A549 (cell line): ENCODE measurements around the gene GNAT3. TPM values are rescaled to one million over a fixed set of nuclear protein-coding genes. Genes with fewer than 3 reads are reported as not detected.

ENCODE experiments used
- ATAC-seq, 2 experiments: fragments of 200-7000 bp in 1 of 2; fragments of >200 bp in 1 of 2; cut with Nextera tagmentation in 1 of 2; cut with Tn5 transposase in 1 of 2; 3 replicates each; pipeline versions ENCODE4 v1.8.0 to v1.9.1; 2018 to 2020; ENCODE audit warnings: mild to moderate bottlenecking in 1 of 2, moderate library complexity in 1 of 2
- CTCF ChIA-PET: fragments of 300-600 bp; sonication (Branson Sonifier 250); formaldehyde crosslinking; extraction: SDS; loops from one replicate; lab custom pipeline; 2021; ENCODE audit warnings: antibody characterized with exemption, inconsistent platforms; lab: Yijun Ruan, JAX
- POLR2A ChIA-PET: fragments of 350-600 bp; formaldehyde crosslinking; extraction: SDS; loops from one replicate; lab custom pipeline; 2021; ENCODE audit warnings: antibody characterized with exemption, inconsistent platforms; lab: Yijun Ruan, JAX
- DNase-seq, 2 experiments: peaks; one replicate each; pipeline versions ENCODE4 v3.0.0 to v3.0.0-alpha.2; 2011 to 2016; ENCODE audit warnings: low read depth in 1 of 2, low spot score in 1 of 2
- FAIRE-seq: peaks from 2 replicates; lab custom pipeline; 2011; peaks lifted over from hg19 to GRCh38; lab: Jason Lieb, UNC
- H3K27ac ChIP-seq, 2 experiments: fragments of >200 bp; sonication (Bioruptor Twin); formaldehyde crosslinking; 3 replicates each; pipeline ENCODE4 v1.5.1; 2016 to 2017
- H3K4me1 ChIP-seq: fragments of >200 bp; sonication (Bioruptor Twin); formaldehyde crosslinking; 3 replicates; pipeline ENCODE4 v1.6.1; 2016
- H3K4me2 ChIP-seq: fragments of >200 bp; sonication (Bioruptor Twin); formaldehyde crosslinking; 3 replicates; pipeline ENCODE4 v1.6.1; 2016
- H3K4me3 ChIP-seq: fragments of >200 bp; sonication (Bioruptor Twin); formaldehyde crosslinking; 3 replicates; pipeline ENCODE4 v1.5.1; 2016
- H3K9me3 ChIP-seq: fragments of >200 bp; sonication (Bioruptor Twin); formaldehyde crosslinking; 3 replicates; pipeline ENCODE4 v1.6.1; 2016
- CBX2 ChIP-seq: fragments of 200-600 bp; sonication (generic); IDR thresholded peaks from 2 replicates; pipeline ENCODE4 v1.6.1; 2016; ENCODE audit warnings: low read depth, mild to moderate bottlenecking, borderline replicate concordance
- CEBPB ChIP-seq, 2 experiments: fragments of >200 bp in 1 of 2; sonication (Bioruptor Twin) in 1 of 2; formaldehyde crosslinking in 1 of 2; IDR thresholded peaks; 2 replicates each; pipeline ENCODE4 v1.6.1; 2012 to 2016
- CHD2 ChIP-seq: fragments of 150-350 bp; IDR thresholded peaks from 2 replicates; pipeline ENCODE4 v1.6.1; 2014; ENCODE audit warnings: low read length; ENCODE audit not compliant: partially characterized antibody
- EP300 ChIP-seq, 2 experiments: fragments of >200 bp; sonication (Bioruptor Twin); formaldehyde crosslinking; IDR thresholded peaks; 2 replicates in 1 of 2; 3 replicates in 1 of 2; pipeline ENCODE4 v1.6.1; 2016 to 2017
- ESRRA ChIP-seq: fragments of 150-350 bp; IDR thresholded peaks from 2 replicates; pipeline ENCODE4 v1.6.1; 2014; ENCODE audit warnings: mild to moderate bottlenecking, low read length, borderline replicate concordance
- FOSL2 ChIP-seq, 2 experiments: fragments of 450-650 bp in 1 of 2; fragments of >200 bp in 1 of 2; sonication (Bioruptor Twin) in 1 of 2; formaldehyde crosslinking; IDR thresholded peaks; 2 replicates each; pipeline versions ENCODE4 v1.5.0 to v1.6.1; 2016 to 2020; ENCODE audit warnings: mild to moderate bottlenecking in 1 of 2, moderate library complexity in 1 of 2
- FOXS1 ChIP-seq: fragments of 250-450 bp; sonication (Bioruptor Pico); IDR thresholded peaks from 2 replicates; pipeline ENCODE4 v1.5.0; 2020; ENCODE audit warnings: mild to moderate bottlenecking, moderate library complexity
- HEYL ChIP-seq: fragments of 250-450 bp; sonication (Bioruptor Pico); IDR thresholded peaks from 2 replicates; pipeline ENCODE4 v1.8.0; 2021; ENCODE audit warnings: mild to moderate bottlenecking, moderate library complexity
- HMGXB4 ChIP-seq: fragments of 250-450 bp; sonication (Bioruptor Pico); IDR thresholded peaks from 2 replicates; pipeline ENCODE4 v1.5.0; 2021; ENCODE audit warnings: mild to moderate bottlenecking, moderate library complexity, borderline replicate concordance
- JUN ChIP-seq, 2 experiments: fragments of >200 bp; sonication (Bioruptor Twin); formaldehyde crosslinking; IDR thresholded peaks; 2 replicates in 1 of 2; 3 replicates in 1 of 2; pipeline ENCODE4 v1.6.1; 2016 to 2017
- JUNB ChIP-seq: fragments of >200 bp; sonication (Bioruptor Twin); formaldehyde crosslinking; IDR thresholded peaks from 2 replicates; pipeline ENCODE4 v1.6.1; 2016
- MAFK ChIP-seq: fragments of 450-650 bp; IDR thresholded peaks from 2 replicates; pipeline ENCODE4 v1.6.1; 2014; ENCODE audit not compliant: partially characterized antibody
- MAZ ChIP-seq: fragments of 150-350 bp; IDR thresholded peaks from 2 replicates; pipeline ENCODE4 v1.6.1; 2014; ENCODE audit warnings: antibody characterized with exemption, low read depth, low read length, borderline replicate concordance
- POLR2A ChIP-seq: IDR thresholded peaks from 2 replicates; pipeline ENCODE4 v1.6.1; 2012; ENCODE audit warnings: mild to moderate bottlenecking, low read length
- RFX5 ChIP-seq: fragments of 450-650 bp; IDR thresholded peaks from 2 replicates; pipeline ENCODE4 v1.7.1; 2014; ENCODE audit warnings: antibody characterized with exemption, mild to moderate bottlenecking, moderate library complexity
- RNF2 ChIP-seq: fragments of 200-600 bp; sonication (generic); IDR thresholded peaks from 2 replicates; pipeline ENCODE4 v1.6.1; 2016; ENCODE audit warnings: low read depth, mild to moderate bottlenecking, antibody characterized with exemption, moderate library complexity, borderline replicate concordance
- SMC3 ChIP-seq: fragments of >200 bp; sonication (Bioruptor Twin); formaldehyde crosslinking; IDR thresholded peaks from 3 replicates; pipeline ENCODE4 v1.6.1; 2018; ENCODE audit warnings: inconsistent platforms
- TFCP2L1 ChIP-seq: fragments of 250-450 bp; sonication (Bioruptor Pico); IDR thresholded peaks from 2 replicates; pipeline ENCODE4 v1.5.0; 2021; ENCODE audit warnings: mild to moderate bottlenecking
- USF2 ChIP-seq: fragments of 450-650 bp; IDR thresholded peaks from 2 replicates; pipeline ENCODE4 v1.6.1; 2014; ENCODE audit warnings: antibody characterized with exemption
- ZFP36 ChIP-seq: fragments of 450-650 bp; IDR thresholded peaks from 2 replicates; pipeline ENCODE4 v1.6.1; 2014; ENCODE audit warnings: borderline replicate concordance; ENCODE audit not compliant: partially characterized antibody
- ZSCAN20 ChIP-seq: fragments of 250-450 bp; sonication (Bioruptor Pico); IDR thresholded peaks from 2 replicates; pipeline ENCODE4 v1.8.0; 2022; ENCODE audit warnings: mild to moderate bottlenecking, moderate library complexity
- WGBS: methylation state at CpG from one replicate; pipeline ENCODE4 v1.1.6; 2017; ENCODE audit errors: missing lambda C conversion rate; 5-methylcytosine and 5-hydroxymethylcytosine counted together
- polyA plus RNA-seq, 4 experiments: library from polyadenylated mRNA; depleted of rRNA in 3 of 4; stranded (reverse); fragments of >200 nt; fragmentation: RNase III in 1 of 4; extraction: RNeasy Plus Mini Kit Qiagen cat#74134 plus additional on column Dnase treatment in 1 of 4; gene quantifications; 2 replicates in 3 of 4; 3 replicates in 1 of 4; pipeline ENCODE4 v1.2.3, GENCODE V29; 2011 to 2017
- TF ChIP-seq, protein P1 (sequence below): IDR thresholded peaks from 2 replicates; pipeline ENCODE4 v1.6.1; 2012
- TF ChIP-seq, protein P2 (sequence below): fragments of 250-450 bp; sonication (Bioruptor Pico); IDR thresholded peaks from 2 replicates; pipeline ENCODE4 v1.5.0; 2020; ENCODE audit warnings: low read depth, mild to moderate bottlenecking, moderate library complexity
- TF ChIP-seq, protein P3 (sequence below): fragments of 150-350 bp; IDR thresholded peaks from 2 replicates; pipeline ENCODE4 v1.6.1; 2014; ENCODE audit warnings: low read depth, mild to moderate bottlenecking, low read length
- TF ChIP-seq, protein P4 (sequence below): IDR thresholded peaks from 2 replicates; pipeline ENCODE4 v1.6.1; 2012; ENCODE audit warnings: low read depth, borderline replicate concordance

Gene GNAT3
- polyA plus RNA-seq, 2 of the 4 experiments (the other 2 are of a cell fraction) = not detected

- no peak for DNase-seq
- Histone ChIP-seq H3K27ac (no peak overlapping the region), H3K4me1 (peaks cover 13% of the 10 kb centered on the region; the same call in 2 of the 3 replicates), H3K9me3 (no peaks in the 10 kb centered on the region; the same call in 2 of the 3 replicates)
- WGBS = no CpG with 5 or more reads among the region's 1 CpG
- no peak for ATAC-seq
- POLR2A ChIA-PET = no interaction called here
- FAIRE-seq = no peak
- TF ChIP-seq RFX5 = no peak
- no peak for TF ChIP-seq FOXS1 (CRISPR knock-in tag)
- no peak for TF ChIP-seq HMGXB4
- no peak for TF ChIP-seq SMC3
- no peak for TF ChIP-seq MAFK
- TF ChIP-seq ZSCAN20 (CRISPR knock-in tag) = no peak
- TF ChIP-seq, protein P1, sequence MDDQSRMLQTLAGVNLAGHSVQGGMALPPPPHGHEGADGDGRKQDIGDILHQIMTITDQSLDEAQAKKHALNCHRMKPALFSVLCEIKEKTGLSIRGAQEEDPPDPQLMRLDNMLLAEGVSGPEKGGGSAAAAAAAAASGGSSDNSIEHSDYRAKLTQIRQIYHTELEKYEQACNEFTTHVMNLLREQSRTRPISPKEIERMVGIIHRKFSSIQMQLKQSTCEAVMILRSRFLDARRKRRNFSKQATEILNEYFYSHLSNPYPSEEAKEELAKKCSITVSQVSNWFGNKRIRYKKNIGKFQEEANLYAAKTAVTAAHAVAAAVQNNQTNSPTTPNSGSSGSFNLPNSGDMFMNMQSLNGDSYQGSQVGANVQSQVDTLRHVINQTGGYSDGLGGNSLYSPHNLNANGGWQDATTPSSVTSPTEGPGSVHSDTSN = no peak
- no peak for TF ChIP-seq CHD2
- TF ChIP-seq, protein P2, sequence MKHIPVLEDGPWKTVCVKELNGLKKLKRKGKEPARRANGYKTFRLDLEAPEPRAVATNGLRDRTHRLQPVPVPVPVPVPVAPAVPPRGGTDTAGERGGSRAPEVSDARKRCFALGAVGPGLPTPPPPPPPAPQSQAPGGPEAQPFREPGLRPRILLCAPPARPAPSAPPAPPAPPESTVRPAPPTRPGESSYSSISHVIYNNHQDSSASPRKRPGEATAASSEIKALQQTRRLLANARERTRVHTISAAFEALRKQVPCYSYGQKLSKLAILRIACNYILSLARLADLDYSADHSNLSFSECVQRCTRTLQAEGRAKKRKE (CRISPR knock-in tag) = no peak
- TF ChIP-seq, protein P3, sequence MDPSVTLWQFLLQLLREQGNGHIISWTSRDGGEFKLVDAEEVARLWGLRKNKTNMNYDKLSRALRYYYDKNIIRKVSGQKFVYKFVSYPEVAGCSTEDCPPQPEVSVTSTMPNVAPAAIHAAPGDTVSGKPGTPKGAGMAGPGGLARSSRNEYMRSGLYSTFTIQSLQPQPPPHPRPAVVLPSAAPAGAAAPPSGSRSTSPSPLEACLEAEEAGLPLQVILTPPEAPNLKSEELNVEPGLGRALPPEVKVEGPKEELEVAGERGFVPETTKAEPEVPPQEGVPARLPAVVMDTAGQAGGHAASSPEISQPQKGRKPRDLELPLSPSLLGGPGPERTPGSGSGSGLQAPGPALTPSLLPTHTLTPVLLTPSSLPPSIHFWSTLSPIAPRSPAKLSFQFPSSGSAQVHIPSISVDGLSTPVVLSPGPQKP = no peak
- TF ChIP-seq POLR2A = no peak
- no peak for TF ChIP-seq HEYL (CRISPR knock-in tag)
- no peak for TF ChIP-seq MAZ
- TF ChIP-seq CEBPB (IDR thresholded peaks at IDR 0.05) = no peak
- no peak for TF ChIP-seq FOSL2 (IDR thresholded peaks at IDR 0.05)
- TF ChIP-seq FOSL2 (CRISPR knock-in tag; IDR thresholded peaks at IDR 0.05) = no peak
- no peak for TF ChIP-seq EP300 (IDR thresholded peaks at IDR 0.05)
- no peak for TF ChIP-seq CBX2
- TF ChIP-seq ZFP36 = no peak
- TF ChIP-seq, all 56 proteins: peak for 0
- CTCF ChIA-PET = no interaction called here
- Histone ChIP-seq H3K4me2 (no peak overlapping the region), H3K4me3 (no peak overlapping the region)
These were observed 79.7 kb downstream of the GNAT3 start for GRCh38 chr7:80432166-80432565.

DNA sequence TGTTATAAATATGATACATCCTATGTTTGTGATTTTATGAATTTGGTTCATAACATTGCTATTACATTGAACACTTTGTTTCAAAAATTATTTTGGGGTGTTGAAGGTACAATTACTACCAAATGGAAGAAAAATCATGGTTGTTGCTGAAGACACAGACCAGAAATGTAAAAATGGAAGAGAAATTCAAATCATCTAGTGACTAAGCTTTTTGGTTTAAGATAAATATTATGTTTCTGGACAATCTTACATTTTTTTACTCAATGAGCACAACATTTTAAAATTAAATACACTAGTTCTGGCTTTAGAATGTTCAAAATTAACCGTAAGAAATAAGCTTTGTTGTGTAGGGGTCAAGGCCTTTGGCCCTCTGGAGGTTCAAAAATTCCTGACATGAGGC is 82.7 kb downstream of the GNAT3 start:
- FAIRE-seq (no peak), ATAC-seq (no peak), DNase-seq (no peak)
- Histone ChIP-seq H3K4me3 (no peak overlapping the region), H3K9me3 (no peaks in the 10 kb centered on the region), H3K4me2 (peak overlapping the region; percentile 49; the same call in 1 of the 3 replicates), H3K27ac (peak overlapping the region in 1 of 2 experiments; percentile 56; a peak in 3 of 6 replicates), H3K4me1 (peaks cover 13% of the 10 kb centered on the region; the same call in 2 of the 3 replicates)
- POLR2A ChIA-PET = no interaction called here
- CTCF ChIA-PET = interaction anchor here (0.6 to 3.6 kb wide), 44 partner anchors 8 to 1041 kb away, joined by 3 to 44 read pairs (median 5); no protein-coding TSS in a partner anchor
- WGBS = 81% methylated on average over 1 of the region's 1 CpG
- TF ChIP-seq JUN (IDR thresholded peaks at IDR 0.05) (no peak), CHD2 (no peak), USF2 (no peak), MAFK (no peak), RNF2 (no peak), JUNB (no peak), ZFP36 (no peak), ESRRA (no peak), TFCP2L1 (CRISPR knock-in tag) (no peak), POLR2A (no peak), HEYL (CRISPR knock-in tag) (no peak), FOXS1 (CRISPR knock-in tag) (no peak), FOSL2 (IDR thresholded peaks at IDR 0.05) (no peak), FOSL2 (CRISPR knock-in tag; IDR thresholded peaks at IDR 0.05) (no peak)
- TF ChIP-seq, protein P1 = no peak
- TF ChIP-seq, protein P3 = no peak
- TF ChIP-seq, protein P4, sequence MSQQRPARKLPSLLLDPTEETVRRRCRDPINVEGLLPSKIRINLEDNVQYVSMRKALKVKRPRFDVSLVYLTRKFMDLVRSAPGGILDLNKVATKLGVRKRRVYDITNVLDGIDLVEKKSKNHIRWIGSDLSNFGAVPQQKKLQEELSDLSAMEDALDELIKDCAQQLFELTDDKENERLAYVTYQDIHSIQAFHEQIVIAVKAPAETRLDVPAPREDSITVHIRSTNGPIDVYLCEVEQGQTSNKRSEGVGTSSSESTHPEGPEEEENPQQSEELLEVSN = no peak
